Measurements from ENCODE around the gene LPP. TPM values are rescaled to one million over a fixed set of nuclear protein-coding genes. Genes with fewer than 3 reads are reported as not detected.

LPP gene
- total RNA-seq, 1 donor, result 77.4 TPM

DNA sequence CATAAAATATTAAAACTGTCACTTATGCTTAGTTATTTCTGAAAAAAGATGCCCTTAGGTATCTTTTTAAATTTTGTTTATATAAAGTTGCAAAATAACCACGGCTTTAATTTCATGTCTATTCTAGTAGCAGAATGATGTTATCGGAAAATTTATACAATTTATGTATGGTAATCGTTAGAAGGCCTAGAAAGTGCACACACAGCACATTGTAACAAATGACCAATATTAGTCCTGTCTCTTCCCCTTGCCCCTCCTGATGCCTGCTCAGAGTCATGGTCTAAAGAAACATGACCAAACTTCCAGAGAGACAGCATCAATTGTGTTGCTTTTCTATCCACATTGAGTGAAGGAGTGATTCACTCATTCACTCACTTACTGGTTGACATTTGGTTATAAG is 6.2 kb upstream of the LPP start:
- H3K27me3 ChIP-seq (ENCODE audit: insufficient read depth, low read length), result no peaks in the 10 kb centered on the region
- no peak for DNase-seq (ENCODE audit: insufficient read length, low spot score, missing footprints)
- H3K4me1 ChIP-seq (ENCODE audit: insufficient read depth, low read length), result peaks cover 18% of the 10 kb centered on the region
- H3K79me2 ChIP-seq (ENCODE audit: insufficient read depth, low read length), result peaks cover 3% of the 10 kb centered on the region
- H3K4me3 ChIP-seq (ENCODE audit: insufficient read depth, low read length), result no peak overlapping the region
- no peaks in the 10 kb centered on the region for H4K20me1 ChIP-seq (ENCODE audit: insufficient read depth, low read length)
- TF ChIP-seq, protein P1, sequence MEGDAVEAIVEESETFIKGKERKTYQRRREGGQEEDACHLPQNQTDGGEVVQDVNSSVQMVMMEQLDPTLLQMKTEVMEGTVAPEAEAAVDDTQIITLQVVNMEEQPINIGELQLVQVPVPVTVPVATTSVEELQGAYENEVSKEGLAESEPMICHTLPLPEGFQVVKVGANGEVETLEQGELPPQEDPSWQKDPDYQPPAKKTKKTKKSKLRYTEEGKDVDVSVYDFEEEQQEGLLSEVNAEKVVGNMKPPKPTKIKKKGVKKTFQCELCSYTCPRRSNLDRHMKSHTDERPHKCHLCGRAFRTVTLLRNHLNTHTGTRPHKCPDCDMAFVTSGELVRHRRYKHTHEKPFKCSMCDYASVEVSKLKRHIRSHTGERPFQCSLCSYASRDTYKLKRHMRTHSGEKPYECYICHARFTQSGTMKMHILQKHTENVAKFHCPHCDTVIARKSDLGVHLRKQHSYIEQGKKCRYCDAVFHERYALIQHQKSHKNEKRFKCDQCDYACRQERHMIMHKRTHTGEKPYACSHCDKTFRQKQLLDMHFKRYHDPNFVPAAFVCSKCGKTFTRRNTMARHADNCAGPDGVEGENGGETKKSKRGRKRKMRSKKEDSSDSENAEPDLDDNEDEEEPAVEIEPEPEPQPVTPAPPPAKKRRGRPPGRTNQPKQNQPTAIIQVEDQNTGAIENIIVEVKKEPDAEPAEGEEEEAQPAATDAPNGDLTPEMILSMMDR (IDR thresholded peaks at IDR 0.05; ENCODE audit: extremely low read depth, low read depth, low read length), result no peak
- no peak overlapping the region for H2AFZ ChIP-seq (ENCODE audit: low read length)
- no peak overlapping the region for H3K27ac ChIP-seq (ENCODE audit: low read depth, low read length)
- no peaks in the 10 kb centered on the region for H3K36me3 ChIP-seq (ENCODE audit: insufficient read depth, low read length)
- H3K9me3 ChIP-seq (ENCODE audit: low read depth, low read length), result no peaks in the 10 kb centered on the region
- no peak overlapping the region for H3K4me2 ChIP-seq (ENCODE audit: insufficient read depth, low read length)

DNA sequence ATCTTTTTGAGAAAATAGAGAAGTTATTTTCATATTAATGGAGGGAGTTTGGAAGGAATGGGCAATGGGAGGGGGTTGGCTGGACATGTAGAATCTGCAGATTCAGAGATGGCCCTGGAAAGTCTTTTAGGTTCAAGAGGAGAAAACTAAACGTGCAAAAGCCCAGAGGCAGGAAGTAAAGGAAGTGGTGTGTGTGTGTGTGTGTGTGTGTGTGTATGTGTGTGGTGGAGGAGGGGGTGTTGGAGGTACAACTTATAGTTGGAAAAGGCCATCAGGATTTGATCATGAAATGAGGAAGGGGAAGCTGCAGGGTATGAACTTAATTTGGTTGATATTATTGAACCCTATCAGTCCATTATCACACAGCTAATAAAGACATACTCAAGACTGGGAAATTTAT is 5.6 kb upstream of the LPP start:
- TF ChIP-seq, protein P1 (IDR thresholded peaks at IDR 0.05; ENCODE audit: extremely low read depth, low read depth, low read length), result no peak
- Histone ChIP-seq H3K4me1 (ENCODE audit: insufficient read depth, low read length) (peaks cover 24% of the 10 kb centered on the region), H2AFZ (ENCODE audit: low read length) (no peak overlapping the region), H3K4me2 (ENCODE audit: insufficient read depth, low read length) (no peak overlapping the region), H3K27ac (ENCODE audit: low read depth, low read length) (no peak overlapping the region), H3K4me3 (ENCODE audit: insufficient read depth, low read length) (no peak overlapping the region), H3K9me3 (ENCODE audit: low read depth, low read length) (no peaks in the 10 kb centered on the region), H3K79me2 (ENCODE audit: insufficient read depth, low read length) (peaks cover 9% of the 10 kb centered on the region), H3K36me3 (ENCODE audit: insufficient read depth, low read length) (no peaks in the 10 kb centered on the region), H4K20me1 (ENCODE audit: insufficient read depth, low read length) (no peaks in the 10 kb centered on the region), H3K27me3 (ENCODE audit: insufficient read depth, low read length) (no peaks in the 10 kb centered on the region)
- DNase-seq (ENCODE audit: insufficient read length, low spot score, missing footprints), result no peak

DNA sequence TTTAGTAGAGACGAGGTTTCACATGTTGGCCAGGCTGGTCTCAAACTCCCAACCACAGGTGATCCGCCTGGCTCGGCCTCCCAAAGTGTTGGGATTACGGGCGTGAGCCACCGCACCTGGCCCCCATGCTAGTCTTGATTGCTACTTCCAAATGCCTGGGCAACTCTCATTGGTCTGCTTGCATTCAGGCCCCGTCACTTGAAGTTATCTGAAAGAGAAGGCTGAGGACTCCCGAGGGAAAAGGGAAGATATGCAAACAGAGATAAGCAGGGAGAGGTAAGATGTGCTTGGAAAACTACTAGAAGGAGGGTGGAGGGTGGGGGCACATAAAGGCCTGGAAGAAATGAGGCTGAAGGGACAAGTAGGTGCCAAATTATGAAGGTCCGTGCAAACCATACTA is 4.4 kb upstream of the LPP start:
- no peaks in the 10 kb centered on the region for H3K27me3 ChIP-seq (ENCODE audit: insufficient read depth, low read length)
- no peaks in the 10 kb centered on the region for H4K20me1 ChIP-seq (ENCODE audit: insufficient read depth, low read length)
- no peak overlapping the region for H2AFZ ChIP-seq (ENCODE audit: low read length)
- H3K9me3 ChIP-seq (ENCODE audit: low read depth, low read length), result no peaks in the 10 kb centered on the region
- DNase-seq (ENCODE audit: insufficient read length, low spot score, missing footprints), result no peak
- H3K36me3 ChIP-seq (ENCODE audit: insufficient read depth, low read length), result no peaks in the 10 kb centered on the region
- no peak overlapping the region for H3K4me2 ChIP-seq (ENCODE audit: insufficient read depth, low read length)
- H3K4me3 ChIP-seq (ENCODE audit: insufficient read depth, low read length), result no peak overlapping the region
- no peak overlapping the region for H3K27ac ChIP-seq (ENCODE audit: low read depth, low read length)
- peaks cover 17% of the 10 kb centered on the region for H3K79me2 ChIP-seq (ENCODE audit: insufficient read depth, low read length)
- H3K4me1 ChIP-seq (ENCODE audit: insufficient read depth, low read length), result peaks cover 25% of the 10 kb centered on the region
- TF ChIP-seq, protein P1 (IDR thresholded peaks at IDR 0.05; ENCODE audit: extremely low read depth, low read depth, low read length), result no peak

DNA sequence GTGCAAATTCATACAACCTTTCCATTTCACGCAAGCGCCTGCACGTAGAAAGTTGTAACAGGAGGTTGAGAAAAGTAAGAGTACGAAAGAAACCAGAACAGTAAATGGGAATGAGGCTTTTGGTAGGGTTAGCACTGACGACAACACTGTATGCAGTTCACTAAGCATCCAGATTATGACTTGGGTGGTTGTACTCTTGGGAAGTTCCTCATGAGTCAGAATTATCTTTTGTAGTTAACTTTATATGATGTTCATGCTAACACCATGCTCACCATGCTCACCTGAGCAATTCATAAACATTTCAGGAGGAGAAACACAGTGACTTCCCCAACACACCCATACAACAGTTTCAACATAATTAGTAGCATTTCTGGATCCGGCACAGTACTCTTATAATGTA is 3.0 kb upstream of the LPP start:
- Histone ChIP-seq H3K79me2 (ENCODE audit: insufficient read depth, low read length) (peaks cover 30% of the 10 kb centered on the region), H4K20me1 (ENCODE audit: insufficient read depth, low read length) (no peaks in the 10 kb centered on the region), H3K36me3 (ENCODE audit: insufficient read depth, low read length) (no peaks in the 10 kb centered on the region), H3K4me3 (ENCODE audit: insufficient read depth, low read length) (no peak overlapping the region), H3K4me1 (ENCODE audit: insufficient read depth, low read length) (peaks cover 34% of the 10 kb centered on the region), H3K27ac (ENCODE audit: low read depth, low read length) (peak overlapping the region; percentile 56), H2AFZ (ENCODE audit: low read length) (no peak overlapping the region), H3K27me3 (ENCODE audit: insufficient read depth, low read length) (no peaks in the 10 kb centered on the region), H3K9me3 (ENCODE audit: low read depth, low read length) (no peaks in the 10 kb centered on the region), H3K4me2 (ENCODE audit: insufficient read depth, low read length) (no peak overlapping the region)
- peak; percentile 84 for DNase-seq (ENCODE audit: insufficient read length, low spot score, missing footprints)
- TF ChIP-seq, protein P1 (IDR thresholded peaks at IDR 0.05; ENCODE audit: extremely low read depth, low read depth, low read length), result no peak
